RWPE2 (cell line): Measurements from ENCODE around the gene ARHGAP8.
"Not testable (repeated sequence)": the region's sequence is repeated elsewhere in the genome, so short reads cannot be mapped to it uniquely, and the experiment has no call there.

Experiments
- ATAC-seq: fragments of 200-7000 bp; cut with Tn5 transposase; 3 replicates; pipeline ENCODE4 v1.9.1; 2021; ENCODE audit warnings: low read depth
- DNase-seq: peaks from one replicate; pipeline ENCODE4 v3.0.0-alpha.2; 2020; ENCODE audit warnings: low spot score
- H3K27ac ChIP-seq: fragments of 450-650 bp; 2 replicates; pipeline ENCODE4 v1.5.1; 2017; ENCODE audit warnings: mild to moderate bottlenecking; ENCODE audit not compliant: poor library complexity, severe bottlenecking
- H3K27me3 ChIP-seq: fragments of 250-450 bp; sonication (Bioruptor Pico); 2 replicates; pipeline ENCODE4 v1.5.1; 2021; ENCODE audit warnings: mild to moderate bottlenecking, moderate library complexity; ENCODE audit not compliant: insufficient read depth, poor library complexity, severe bottlenecking
- H3K36me3 ChIP-seq: fragments of 250-450 bp; sonication (Bioruptor Pico); 2 replicates; pipeline ENCODE4 v1.5.1; 2020; ENCODE audit warnings: low read depth, mild to moderate bottlenecking, moderate library complexity
- H3K4me1 ChIP-seq: fragments of 250-450 bp; sonication (Bioruptor Pico); 2 replicates; pipeline ENCODE4 v1.5.1; 2021; ENCODE audit warnings: mild to moderate bottlenecking, moderate library complexity; ENCODE audit not compliant: insufficient read depth, poor library complexity, severe bottlenecking
- H3K4me3 ChIP-seq: fragments of 250-450 bp; sonication (Bioruptor Pico); 2 replicates; pipeline ENCODE4 v1.5.1; 2021; ENCODE audit warnings: mild to moderate bottlenecking, moderate library complexity; ENCODE audit not compliant: severe bottlenecking
- H3K9me3 ChIP-seq: fragments of 250-450 bp; sonication (Bioruptor Pico); 2 replicates; pipeline ENCODE4 v1.5.1; 2021; ENCODE audit warnings: mild to moderate bottlenecking, moderate library complexity; ENCODE audit not compliant: severe bottlenecking
- TF ChIP-seq, protein P1 (sequence below): fragments of 450-650 bp; IDR thresholded peaks from one replicate; pipeline ENCODE4 v1.5.1; 2017; ENCODE audit warnings: mild to moderate bottlenecking, moderate library complexity; ENCODE audit not compliant: poor library complexity, severe bottlenecking

Gene ARHGAP8

DNA sequence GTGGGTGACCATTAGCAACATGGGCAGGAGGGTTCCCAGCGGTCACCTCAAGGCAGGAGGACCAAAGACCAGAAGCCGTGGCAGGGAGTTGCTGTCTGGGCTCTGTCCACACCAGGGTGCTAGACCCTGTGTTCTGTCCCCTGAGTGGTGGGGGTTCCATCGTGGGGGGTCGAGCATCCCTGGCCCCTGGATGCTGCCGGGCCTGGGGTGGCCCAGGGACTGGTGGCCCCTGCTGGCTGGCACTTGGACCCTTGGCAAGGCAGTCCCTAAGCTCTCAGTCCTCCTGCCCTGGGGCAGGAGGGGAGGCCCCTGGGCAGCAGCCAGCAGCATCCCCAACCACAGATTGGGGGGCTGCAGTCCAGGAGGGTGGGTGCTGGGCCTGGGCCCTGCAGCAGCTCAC, 13.4 kb upstream of the ARHGAP8 start:
- no peaks in the 10 kb centered on the region for H3K9me3 ChIP-seq
- H3K4me3 ChIP-seq = no peak overlapping the region
- H3K4me1 ChIP-seq = peaks cover 6% of the 10 kb centered on the region
- H3K27me3 ChIP-seq = no peaks in the 10 kb centered on the region
- TF ChIP-seq, protein P1, sequence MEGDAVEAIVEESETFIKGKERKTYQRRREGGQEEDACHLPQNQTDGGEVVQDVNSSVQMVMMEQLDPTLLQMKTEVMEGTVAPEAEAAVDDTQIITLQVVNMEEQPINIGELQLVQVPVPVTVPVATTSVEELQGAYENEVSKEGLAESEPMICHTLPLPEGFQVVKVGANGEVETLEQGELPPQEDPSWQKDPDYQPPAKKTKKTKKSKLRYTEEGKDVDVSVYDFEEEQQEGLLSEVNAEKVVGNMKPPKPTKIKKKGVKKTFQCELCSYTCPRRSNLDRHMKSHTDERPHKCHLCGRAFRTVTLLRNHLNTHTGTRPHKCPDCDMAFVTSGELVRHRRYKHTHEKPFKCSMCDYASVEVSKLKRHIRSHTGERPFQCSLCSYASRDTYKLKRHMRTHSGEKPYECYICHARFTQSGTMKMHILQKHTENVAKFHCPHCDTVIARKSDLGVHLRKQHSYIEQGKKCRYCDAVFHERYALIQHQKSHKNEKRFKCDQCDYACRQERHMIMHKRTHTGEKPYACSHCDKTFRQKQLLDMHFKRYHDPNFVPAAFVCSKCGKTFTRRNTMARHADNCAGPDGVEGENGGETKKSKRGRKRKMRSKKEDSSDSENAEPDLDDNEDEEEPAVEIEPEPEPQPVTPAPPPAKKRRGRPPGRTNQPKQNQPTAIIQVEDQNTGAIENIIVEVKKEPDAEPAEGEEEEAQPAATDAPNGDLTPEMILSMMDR = no peak
- ATAC-seq = no peak
- H3K36me3 ChIP-seq = no peaks in the 10 kb centered on the region
- H3K27ac ChIP-seq = no peak overlapping the region
- DNase-seq = no peak

DNA sequence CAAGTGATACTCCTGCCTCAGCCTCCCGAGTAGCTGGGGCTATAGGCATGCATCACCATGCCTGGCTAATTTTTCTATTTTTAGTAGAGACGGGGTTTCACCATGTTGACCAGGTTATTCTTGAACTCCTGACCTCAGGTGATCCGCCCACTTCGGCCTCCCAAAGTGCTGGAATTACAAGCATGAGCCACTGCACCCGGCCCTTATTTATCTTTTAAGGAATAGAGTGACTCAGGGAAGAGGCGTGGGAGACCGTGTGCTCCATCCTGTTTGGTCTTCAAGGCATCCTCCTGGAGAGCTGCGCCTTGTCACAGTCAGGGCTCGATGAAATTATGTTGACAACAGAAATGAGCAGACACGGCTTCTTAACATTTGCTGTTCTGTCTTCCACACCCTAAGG, 12.7 kb upstream of the ARHGAP8 start:
- not testable (repeated sequence) for H3K9me3 ChIP-seq, H3K27me3 ChIP-seq, DNase-seq, H3K4me1 ChIP-seq, H3K4me3 ChIP-seq, H3K27ac ChIP-seq, H3K36me3 ChIP-seq
- ATAC-seq = peak; percentile 59

DNA sequence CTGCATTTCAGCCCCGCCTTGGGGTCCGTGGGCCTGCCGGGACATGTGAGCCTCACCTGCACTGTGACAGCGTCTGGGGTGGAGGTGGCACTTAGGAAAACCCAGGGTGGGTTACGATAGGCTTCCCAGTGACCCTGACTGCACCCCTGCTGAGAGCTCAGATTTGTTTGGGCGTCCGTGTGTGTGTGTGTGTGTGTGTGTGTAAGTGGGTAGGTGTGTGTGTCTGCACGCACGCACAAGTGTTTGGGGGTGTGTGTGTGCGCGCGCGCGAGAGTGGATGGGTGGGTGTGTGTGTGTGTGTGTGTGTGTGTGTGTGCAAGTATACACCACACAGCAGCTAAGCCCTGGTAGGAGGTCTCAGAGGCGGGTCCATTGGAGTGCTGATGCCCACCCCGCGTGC, 12.1 kb upstream of the ARHGAP8 start:
- peaks cover 6% of the 10 kb centered on the region for H3K4me1 ChIP-seq
- H3K27me3 ChIP-seq = no peaks in the 10 kb centered on the region
- no peaks in the 10 kb centered on the region for H3K36me3 ChIP-seq
- no peak overlapping the region for H3K27ac ChIP-seq
- TF ChIP-seq, protein P1 = no peak
- no peaks in the 10 kb centered on the region for H3K9me3 ChIP-seq
- no peak for DNase-seq
- no peak overlapping the region for H3K4me3 ChIP-seq
- ATAC-seq = no peak

DNA sequence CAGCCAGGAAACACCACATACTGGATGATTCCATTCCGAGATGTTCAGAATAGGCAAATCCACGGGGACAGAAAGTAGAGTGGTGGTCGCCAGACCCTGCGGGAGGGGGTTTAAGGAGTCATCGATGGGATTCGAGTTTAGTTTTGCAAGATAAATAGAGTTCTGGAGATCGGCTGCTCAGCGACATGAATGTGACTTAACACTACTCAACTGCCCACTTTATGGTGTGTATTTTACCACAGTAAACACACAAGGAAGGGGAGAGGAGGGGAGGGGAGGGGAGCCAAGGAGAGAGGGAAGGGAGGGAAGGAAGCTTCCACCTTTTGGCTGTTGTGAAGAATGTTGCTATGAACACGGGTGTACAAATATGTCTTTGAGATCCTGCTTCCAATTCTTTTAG, 10.4 kb upstream of the ARHGAP8 start:
- TF ChIP-seq, protein P1 = no peak
- ATAC-seq = no peak

DNA sequence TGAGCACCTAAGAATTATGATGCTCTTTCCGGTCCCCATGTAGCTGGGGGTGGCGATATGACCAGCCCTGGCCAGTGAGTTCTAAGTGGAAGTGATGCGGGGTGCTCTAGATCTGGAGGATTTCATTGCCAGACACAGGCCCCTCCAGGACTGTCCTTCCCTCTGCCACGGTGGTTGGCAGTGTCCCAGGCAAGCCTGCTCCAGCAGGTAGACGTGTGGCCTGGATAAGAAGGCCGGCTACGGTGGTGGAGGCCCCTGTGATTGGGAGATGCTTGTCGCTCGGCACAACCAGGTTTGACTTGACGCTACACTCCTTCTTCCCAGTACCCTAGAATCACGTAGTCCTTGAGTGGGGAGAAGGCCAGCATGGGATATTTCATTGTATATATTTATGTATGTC, 9.1 kb upstream of the ARHGAP8 start:
- no peak overlapping the region for H3K4me3 ChIP-seq
- DNase-seq (no peak), ATAC-seq (no peak)
- H3K27me3 ChIP-seq = no peaks in the 10 kb centered on the region
- no peak overlapping the region for H3K27ac ChIP-seq
- TF ChIP-seq, protein P1 = no peak
- no peaks in the 10 kb centered on the region for H3K36me3 ChIP-seq
- peaks cover 6% of the 10 kb centered on the region for H3K4me1 ChIP-seq
- no peaks in the 10 kb centered on the region for H3K9me3 ChIP-seq

More for the DNA sequence above, 10.4 kb upstream of the ARHGAP8 start:
- no peaks in the 10 kb centered on the region for H3K27me3 ChIP-seq
- no peak for DNase-seq
- peaks cover 6% of the 10 kb centered on the region for H3K4me1 ChIP-seq
- H3K9me3 ChIP-seq = no peaks in the 10 kb centered on the region
- H3K4me3 ChIP-seq = no peak overlapping the region
- H3K36me3 ChIP-seq = no peaks in the 10 kb centered on the region
- H3K27ac ChIP-seq = no peak overlapping the region
